ENCODE measurements around the gene NYAP2.

DNA sequence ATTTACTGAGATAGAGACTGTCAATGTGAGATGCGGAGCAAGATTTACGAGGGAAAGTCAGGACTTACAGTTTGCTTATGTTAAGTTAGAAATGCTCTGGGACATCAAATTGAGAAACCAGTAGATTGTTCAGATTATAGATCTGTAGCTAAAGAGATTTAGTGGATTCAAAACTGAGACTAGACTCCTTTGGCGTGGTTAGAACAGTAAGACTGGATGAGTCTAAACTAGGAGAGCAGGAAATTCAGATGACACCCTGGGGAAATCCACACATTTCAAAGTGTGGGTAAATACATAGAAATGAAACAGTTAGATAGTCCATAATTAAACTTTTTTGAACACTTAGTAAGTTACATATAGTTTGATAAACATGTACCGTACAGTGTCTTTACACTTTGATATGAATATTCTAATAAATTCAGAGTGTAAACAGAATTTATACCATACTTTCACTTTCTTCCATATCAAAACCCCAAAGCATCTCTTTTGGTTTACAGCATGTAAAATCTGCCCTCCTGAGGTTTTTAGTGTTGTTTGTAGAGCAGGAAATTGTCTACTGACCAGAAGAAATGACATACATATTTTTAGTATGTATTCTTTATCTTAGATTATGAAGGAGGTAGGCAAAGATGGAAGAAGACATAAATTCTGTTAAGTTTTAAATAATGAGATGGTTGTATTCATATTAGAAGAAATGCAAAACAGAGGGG, 231.5 kb downstream of the NYAP2 start:
- no peak for TF ChIP-seq YY1 (IDR thresholded peaks at IDR 0.05; ENCODE audit: insufficient read depth, insufficient read length)
- TF ChIP-seq ZNF274 (IDR thresholded peaks at IDR 0.05; ENCODE audit: low read depth, low read length), result no peak
- no peak for TF ChIP-seq SUZ12 (IDR thresholded peaks at IDR 0.05; ENCODE audit: extremely low read depth, insufficient read depth, insufficient read length)

Measured in NT2/D1 (cell line).